Activated T-helper 1 cell treated with anti-CD3 and anti-CD28 coated beads, Interleukin-12 subunit alpha, Interleukin-12 subunit beta, Interleukin-2, Interleukin-4 antibody, amounts not matched to agents 30 ng/mL and 10 ng/mL and 1 ng/mL, durations not matched to agents 14 hours and 24 hours and 36 hours (primary cell): ENCODE results near the gene VPS4B. TPM values are rescaled to one million over a fixed set of nuclear protein-coding genes. Genes with fewer than 3 reads are reported as not detected.

Experiments
- DNase-seq: peaks from one replicate; pipeline ENCODE4 v3.0.0; 2021; ENCODE audit warnings: low spot score
- H3K27ac Mint-ChIP-seq: one replicate; pipeline ENCODE4 v1.8.0; 2021; ENCODE audit warnings: mild to moderate bottlenecking, mixed read lengths
- H3K27me3 Mint-ChIP-seq: one replicate; pipeline ENCODE4 v1.8.0; 2022; ENCODE audit warnings: mild to moderate bottlenecking, moderate library complexity, mixed read lengths; ENCODE audit not compliant: insufficient read depth
- H3K36me3 Mint-ChIP-seq: one replicate; pipeline ENCODE4 v1.8.0; 2021; ENCODE audit warnings: low read depth, mixed read lengths
- H3K4me1 Mint-ChIP-seq: one replicate; pipeline ENCODE4 v1.8.0; 2021; ENCODE audit warnings: low read depth, mixed read lengths
- H3K4me3 Mint-ChIP-seq: one replicate; pipeline ENCODE4 v1.8.0; 2021; ENCODE audit warnings: mild to moderate bottlenecking, moderate library complexity, mixed read lengths
- H3K9me3 Mint-ChIP-seq: one replicate; pipeline ENCODE4 v1.8.0; 2021; ENCODE audit warnings: mixed read lengths
- intact Hi-C: fragments of 100-400 bp; cut with micrococcal nuclease; formaldehyde crosslinking; loops from one replicate; pipeline ENCODE4 v1.15.1; 2024
- total RNA-seq: library from RNA; stranded (reverse); gene quantifications from 2 replicates; pipeline ENCODE4 v1.2.3, GENCODE V29; 2022

VPS4B gene
- total RNA-seq, 1 donor from 2014 or later, result 58.6 TPM

- Mint-ChIP-seq H3K27me3 (no peaks in the 10 kb centered on the region), H3K27ac (peak overlapping the region; percentile 49), H3K9me3 (no peaks in the 10 kb centered on the region), H3K36me3 (peaks cover 38% of the 10 kb centered on the region), H3K4me3 (no peak overlapping the region), H3K4me1 (peaks cover 38% of the 10 kb centered on the region)
- no peak for DNase-seq
- intact Hi-C loops, result no loop called here
Measured at GRCh38 chr18:63412953-63413352, 9.3 kb downstream of the VPS4B start.

- intact Hi-C loops, result loop anchor here (1.0 to 2.0 kb wide), 2 partner anchors 12 to 44 kb away; partner anchors contain the start of genes KDSR and VPS4B
- no peaks in the 10 kb centered on the region for H3K27me3 Mint-ChIP-seq
- H3K4me3 Mint-ChIP-seq, result no peak overlapping the region
- peaks cover 44% of the 10 kb centered on the region for H3K4me1 Mint-ChIP-seq
- no peak for DNase-seq
- H3K36me3 Mint-ChIP-seq, result peaks cover 52% of the 10 kb centered on the region
- H3K27ac Mint-ChIP-seq, result peak overlapping the region; percentile 24
- H3K9me3 Mint-ChIP-seq, result no peaks in the 10 kb centered on the region
Measured at GRCh38 chr18:63410792-63411191, 11.5 kb downstream of the VPS4B start.

- Mint-ChIP-seq H3K27ac (peak overlapping the region; percentile 64), H3K36me3 (peaks cover 47% of the 10 kb centered on the region), H3K4me1 (peaks cover 44% of the 10 kb centered on the region), H3K4me3 (no peak overlapping the region), H3K9me3 (no peaks in the 10 kb centered on the region), H3K27me3 (no peaks in the 10 kb centered on the region)
- intact Hi-C loops, result loop anchor here (1.0 kb wide), 1 partner anchor 9 kb away; no protein-coding TSS in a partner anchor
- no peak for DNase-seq
Measured at GRCh38 chr18:63409301-63409700, 13.0 kb downstream of the VPS4B start.

- Mint-ChIP-seq H3K4me3 (no peak overlapping the region), H3K4me1 (peaks cover 42% of the 10 kb centered on the region), H3K9me3 (no peaks in the 10 kb centered on the region), H3K27me3 (no peaks in the 10 kb centered on the region), H3K36me3 (peaks cover 50% of the 10 kb centered on the region), H3K27ac (no peak overlapping the region)
- DNase-seq, result no peak
- intact Hi-C loops, result no loop called here
Measured at GRCh38 chr18:63407734-63408133, 14.5 kb downstream of the VPS4B start.

- Mint-ChIP-seq H3K4me1 (peaks cover 37% of the 10 kb centered on the region), H3K4me3 (no peak overlapping the region), H3K27ac (no peak overlapping the region), H3K27me3 (no peaks in the 10 kb centered on the region), H3K9me3 (no peaks in the 10 kb centered on the region), H3K36me3 (peaks cover 52% of the 10 kb centered on the region)
- intact Hi-C loops, result no loop called here
- no peak for DNase-seq
Measured at GRCh38 chr18:63405986-63406385, 16.3 kb downstream of the VPS4B start.

- H3K27ac Mint-ChIP-seq, result no peak overlapping the region
- intact Hi-C loops, result no loop called here
Measured at GRCh38 chr18:63402246-63403162, 19.8 kb downstream of the VPS4B start.

GRCh38 chr18:63399300-63399699, 23.0 kb downstream of the VPS4B start:
- H3K36me3 Mint-ChIP-seq, result peaks cover 41% of the 10 kb centered on the region
- no peak overlapping the region for H3K4me3 Mint-ChIP-seq
- no peaks in the 10 kb centered on the region for H3K9me3 Mint-ChIP-seq
- no peak overlapping the region for H3K27ac Mint-ChIP-seq
- peaks cover 18% of the 10 kb centered on the region for H3K4me1 Mint-ChIP-seq
- intact Hi-C loops, result no loop called here
- H3K27me3 Mint-ChIP-seq, result no peaks in the 10 kb centered on the region
- DNase-seq, result no peak

More at GRCh38 chr18:63402246-63403162, 19.8 kb downstream of the VPS4B start:
- Mint-ChIP-seq H3K4me1 (peaks cover 19% of the 10 kb centered on the region), H3K36me3 (peaks cover 50% of the 10 kb centered on the region), H3K4me3 (no peak overlapping the region), H3K9me3 (no peaks in the 10 kb centered on the region), H3K27me3 (no peaks in the 10 kb centered on the region)
- no peak for DNase-seq

- no peaks in the 10 kb centered on the region for H3K9me3 Mint-ChIP-seq
- DNase-seq, result no peak
- H3K27me3 Mint-ChIP-seq, result no peaks in the 10 kb centered on the region
- intact Hi-C loops, result no loop called here
- peaks cover 13% of the 10 kb centered on the region for H3K4me1 Mint-ChIP-seq
- peaks cover 31% of the 10 kb centered on the region for H3K36me3 Mint-ChIP-seq
- H3K4me3 Mint-ChIP-seq, result no peak overlapping the region
- H3K27ac Mint-ChIP-seq, result no peak overlapping the region
Measured at GRCh38 chr18:63397349-63397748, 24.9 kb downstream of the VPS4B start.

GRCh38 chr18:63395503-63395902, 26.8 kb downstream of the VPS4B start:
- H3K27ac Mint-ChIP-seq, result no peak overlapping the region
- no peak overlapping the region for H3K4me3 Mint-ChIP-seq
- H3K9me3 Mint-ChIP-seq, result no peaks in the 10 kb centered on the region
- H3K27me3 Mint-ChIP-seq, result no peaks in the 10 kb centered on the region
- H3K36me3 Mint-ChIP-seq, result peaks cover 27% of the 10 kb centered on the region
- DNase-seq, result no peak
- intact Hi-C loops, result no loop called here
- H3K4me1 Mint-ChIP-seq, result peaks cover 8% of the 10 kb centered on the region

- DNase-seq, result no peak
- Mint-ChIP-seq H3K4me3 (no peak overlapping the region), H3K9me3 (no peaks in the 10 kb centered on the region), H3K27ac (no peak overlapping the region), H3K27me3 (no peaks in the 10 kb centered on the region), H3K4me1 (peaks cover 2% of the 10 kb centered on the region), H3K36me3 (peaks cover 23% of the 10 kb centered on the region)
- intact Hi-C loops, result no loop called here
Measured at GRCh38 chr18:63394954-63395353, 27.3 kb downstream of the VPS4B start.

- intact Hi-C loops, result no loop called here
- Mint-ChIP-seq H3K27ac (no peak overlapping the region), H3K9me3 (no peaks in the 10 kb centered on the region), H3K36me3 (peaks cover 21% of the 10 kb centered on the region), H3K27me3 (no peaks in the 10 kb centered on the region), H3K4me1 (no peaks in the 10 kb centered on the region), H3K4me3 (no peak overlapping the region)
- DNase-seq, result no peak
Measured at GRCh38 chr18:63387861-63388260, 34.4 kb downstream of the VPS4B start.

- no peak for DNase-seq
- Mint-ChIP-seq H3K4me3 (no peak overlapping the region), H3K27ac (no peak overlapping the region), H3K9me3 (no peaks in the 10 kb centered on the region), H3K36me3 (peaks cover 25% of the 10 kb centered on the region), H3K27me3 (no peaks in the 10 kb centered on the region), H3K4me1 (peaks cover 16% of the 10 kb centered on the region)
- intact Hi-C loops, result no loop called here
Measured at GRCh38 chr18:63382843-63383242, 39.4 kb downstream of the VPS4B start.

GRCh38 chr18:63379639-63379962, 42.7 kb downstream of the VPS4B start:
- intact Hi-C loops, result loop anchor here (1.0 kb wide), 2 partner anchors 12 to 43 kb away; partner anchors contain the start of genes KDSR and VPS4B
- Mint-ChIP-seq H3K36me3 (peaks cover 22% of the 10 kb centered on the region), H3K27me3 (no peaks in the 10 kb centered on the region), H3K4me1 (peaks cover 23% of the 10 kb centered on the region), H3K27ac (peak overlapping the region; percentile 25), H3K9me3 (peaks cover 13% of the 10 kb centered on the region), H3K4me3 (no peak overlapping the region)
- DNase-seq, result no peak
